ENCODE data around the gene CLDN9.

- TF ChIP-seq CTCF (IDR thresholded peaks at IDR 0.05), result no peak
- TF ChIP-seq POLR2A (IDR thresholded peaks at IDR 0.05), result no peak
These were observed 45.7 kb downstream of the CLDN9 start for GRCh38 chr16:3058139-3059030.
